GM19438 (cell line): Measurements from ENCODE around the gene ACP1.

Experiments used
- ATAC-seq: cut with Tn5 transposase; IDR thresholded peaks from one replicate; pipeline ENCODE4 v1.9.1; 2021; ENCODE audit warnings: low read depth; ENCODE audit not compliant: unreplicated experiment

The ACP1 gene

DNA sequence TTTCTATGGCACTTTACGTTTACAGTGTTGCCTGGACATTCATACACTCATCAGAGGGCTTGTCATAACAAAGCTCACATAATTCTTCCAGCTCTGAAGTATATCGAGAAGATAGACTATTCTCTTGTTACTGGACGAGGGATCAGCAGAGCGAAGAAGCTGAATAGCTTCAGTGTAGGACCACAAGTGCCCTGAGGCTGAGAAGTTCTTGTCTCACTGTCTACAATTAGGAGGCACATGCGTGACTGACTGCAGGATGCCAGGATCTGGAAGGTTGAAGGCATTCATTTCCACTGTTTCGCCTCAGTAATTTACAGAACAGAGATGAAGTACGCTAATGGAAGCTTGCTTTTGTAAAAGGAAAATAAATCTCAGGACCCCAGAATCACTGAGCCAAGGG, 10.5 kb upstream of the ACP1 start:
- ATAC-seq = no peak

DNA sequence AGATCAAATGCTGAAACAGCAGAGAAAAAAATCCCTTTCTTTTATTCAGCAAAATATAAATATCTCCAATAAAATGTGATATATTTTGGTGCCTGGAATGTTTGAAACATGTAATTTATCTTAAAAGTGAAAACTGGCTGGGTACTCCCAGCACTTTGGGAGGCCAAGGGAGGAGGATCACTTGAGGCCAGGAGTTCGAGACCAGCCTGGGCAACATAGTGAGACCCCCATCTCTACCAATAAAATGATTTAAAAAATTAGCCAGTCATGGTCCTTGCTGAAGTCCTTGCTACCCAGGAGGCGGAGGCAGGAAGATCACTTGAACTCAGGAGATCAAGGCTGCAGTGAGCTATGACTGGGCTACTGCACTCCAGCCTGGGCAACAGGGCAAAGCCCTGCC, 9.6 kb upstream of the ACP1 start:
- ATAC-seq = no peak

DNA sequence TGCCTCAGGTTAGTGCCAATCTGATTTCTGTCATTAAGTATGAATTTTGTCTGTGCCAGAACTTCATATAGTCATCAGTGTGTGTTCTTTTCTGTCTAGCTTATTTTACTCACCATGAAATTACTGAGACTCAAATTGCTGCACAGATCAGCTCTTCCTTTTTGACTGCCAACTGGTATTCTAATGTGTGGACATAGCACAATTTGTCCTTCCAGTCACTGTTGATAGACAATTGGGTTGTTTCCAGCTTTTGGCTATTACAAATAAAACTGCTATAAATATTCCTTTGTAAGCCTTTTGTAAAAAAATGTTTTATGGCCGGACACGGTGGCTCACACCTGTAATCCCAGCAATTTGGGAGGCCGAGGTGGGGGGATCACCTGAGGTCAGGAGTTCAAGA, 8.7 kb upstream of the ACP1 start:
- no peak for ATAC-seq

DNA sequence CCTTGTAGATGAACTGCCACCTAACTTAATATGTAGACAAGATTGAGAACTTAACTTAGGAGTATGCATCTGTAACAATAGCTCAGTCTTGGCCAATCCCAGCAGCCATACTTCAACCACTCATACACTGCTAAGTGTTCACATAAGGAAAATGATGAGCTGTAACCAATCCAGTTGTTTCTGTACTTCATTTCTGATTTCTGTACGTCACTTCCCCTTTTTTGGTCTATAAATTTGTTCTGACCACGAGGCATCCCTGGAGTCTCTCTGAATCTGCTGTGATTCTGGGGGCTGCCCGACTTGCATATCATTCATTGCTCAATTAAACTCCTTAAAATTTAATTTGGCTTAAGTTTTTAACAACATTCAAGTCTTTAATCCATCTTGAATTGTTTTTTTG, 7.3 kb upstream of the ACP1 start:
- no peak for ATAC-seq

DNA sequence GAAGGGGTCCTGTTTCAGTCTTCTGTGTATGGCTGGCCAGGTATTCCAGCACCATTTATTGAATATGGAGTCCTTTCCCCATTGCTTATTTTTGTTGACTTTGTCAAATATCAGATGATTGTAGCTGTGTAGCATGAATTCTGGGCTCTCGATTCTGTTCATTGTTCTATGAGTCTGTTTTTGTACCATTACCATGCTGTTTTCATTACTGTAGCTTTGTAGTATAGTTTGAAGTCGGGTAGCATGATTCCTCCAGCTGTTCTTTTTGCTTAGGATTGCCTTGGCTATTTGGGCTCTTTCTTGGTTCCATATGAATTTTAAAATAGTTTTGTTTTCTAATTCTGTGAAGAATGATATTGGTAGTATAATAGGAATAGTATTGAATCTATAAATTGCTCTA, 6.9 kb upstream of the ACP1 start:
- no peak for ATAC-seq

DNA sequence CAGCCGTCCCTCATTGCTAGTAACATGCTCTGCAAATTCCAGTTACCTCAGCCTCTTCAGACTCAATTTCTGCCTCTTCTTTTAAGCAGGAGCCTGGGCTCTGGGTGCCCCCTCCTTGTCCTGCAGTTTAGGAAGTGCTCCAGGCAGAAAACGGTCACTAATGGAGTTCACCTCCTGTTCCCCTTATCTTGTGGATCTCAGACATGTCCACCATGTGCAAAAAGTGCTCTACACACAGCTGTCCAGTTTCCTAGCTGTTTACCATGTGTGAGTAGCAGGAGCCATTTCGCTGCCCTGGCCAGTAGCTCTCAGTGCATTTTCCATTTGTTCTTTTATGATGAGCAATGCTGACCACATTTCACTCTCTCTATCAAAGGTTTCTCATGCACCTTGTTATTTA, 5.8 kb upstream of the ACP1 start:
- ATAC-seq = no peak

DNA sequence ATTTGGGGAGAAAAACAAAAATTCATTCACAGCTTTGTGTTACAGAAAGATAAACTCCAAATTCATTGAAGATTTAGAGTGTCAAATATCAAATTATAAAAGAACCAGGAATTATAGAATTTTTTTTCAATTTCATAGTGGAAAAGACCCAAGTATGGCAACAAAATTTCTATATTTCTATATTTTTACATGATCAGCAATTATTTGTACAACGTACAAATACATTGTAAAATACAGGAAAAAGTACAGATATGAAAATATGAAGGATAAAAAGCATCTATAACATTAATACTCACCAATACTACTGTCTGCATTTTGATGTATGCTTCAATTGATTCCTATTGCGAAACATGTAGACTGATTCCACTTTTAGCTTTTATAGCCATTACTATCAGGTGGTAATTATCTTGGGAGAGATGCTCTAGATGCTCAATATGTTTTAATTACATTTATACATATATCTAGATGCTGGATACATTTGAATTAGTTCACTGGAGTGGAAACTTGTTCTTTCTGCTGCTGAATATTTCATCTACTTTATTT, 4.9 kb upstream of the ACP1 start:
- ATAC-seq = no peak

DNA sequence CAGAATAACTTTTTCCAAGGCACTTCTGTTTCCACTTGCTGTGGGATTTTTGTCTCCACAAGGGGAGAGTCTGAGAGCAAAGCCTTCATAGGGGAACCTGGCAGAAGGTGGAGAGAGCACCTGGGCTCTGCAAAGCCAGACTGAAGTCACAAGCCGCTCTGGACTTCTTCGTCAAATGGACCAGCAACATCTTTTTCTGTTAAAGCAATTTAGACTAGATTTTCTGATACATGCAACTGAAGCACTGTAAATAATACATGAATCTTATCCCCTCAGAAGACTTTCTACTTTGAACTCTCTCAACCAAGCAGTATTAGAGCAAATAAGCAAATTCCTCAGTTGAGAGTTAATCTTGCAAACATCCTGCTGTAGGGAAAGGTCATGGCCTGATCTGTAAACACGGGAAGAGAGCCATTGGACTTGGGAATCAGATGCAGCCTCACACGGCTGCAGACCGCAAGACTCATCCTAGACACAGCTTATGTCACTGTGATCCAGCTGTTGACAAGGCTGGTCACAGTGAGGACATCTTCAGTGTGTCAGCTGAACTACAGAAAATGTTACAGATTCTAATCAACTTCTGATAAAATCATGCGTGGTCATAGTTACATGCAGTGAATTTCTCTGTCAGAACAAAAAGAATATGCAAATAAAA, 4.1 kb upstream of the ACP1 start:
- no peak for ATAC-seq

DNA sequence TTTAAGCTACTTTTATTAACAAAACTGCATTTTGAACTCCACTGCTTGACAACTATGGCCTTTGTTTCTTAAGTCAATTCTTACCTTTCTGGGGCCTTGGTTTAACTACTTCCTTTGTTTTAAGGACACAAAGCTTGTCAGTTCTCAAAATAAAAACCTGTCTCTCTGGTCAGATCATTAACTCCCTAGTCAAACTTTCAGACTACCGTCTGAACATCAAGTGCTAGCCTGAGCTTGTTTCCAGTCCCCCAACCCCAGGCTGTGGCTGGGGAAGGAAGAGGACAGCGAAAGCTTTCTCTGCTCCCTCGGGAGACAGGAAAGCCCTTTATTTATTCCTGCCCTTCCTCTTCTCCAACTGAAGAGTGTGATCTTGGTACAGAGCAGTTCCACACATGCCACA, 2.6 kb upstream of the ACP1 start:
- no peak for ATAC-seq

DNA sequence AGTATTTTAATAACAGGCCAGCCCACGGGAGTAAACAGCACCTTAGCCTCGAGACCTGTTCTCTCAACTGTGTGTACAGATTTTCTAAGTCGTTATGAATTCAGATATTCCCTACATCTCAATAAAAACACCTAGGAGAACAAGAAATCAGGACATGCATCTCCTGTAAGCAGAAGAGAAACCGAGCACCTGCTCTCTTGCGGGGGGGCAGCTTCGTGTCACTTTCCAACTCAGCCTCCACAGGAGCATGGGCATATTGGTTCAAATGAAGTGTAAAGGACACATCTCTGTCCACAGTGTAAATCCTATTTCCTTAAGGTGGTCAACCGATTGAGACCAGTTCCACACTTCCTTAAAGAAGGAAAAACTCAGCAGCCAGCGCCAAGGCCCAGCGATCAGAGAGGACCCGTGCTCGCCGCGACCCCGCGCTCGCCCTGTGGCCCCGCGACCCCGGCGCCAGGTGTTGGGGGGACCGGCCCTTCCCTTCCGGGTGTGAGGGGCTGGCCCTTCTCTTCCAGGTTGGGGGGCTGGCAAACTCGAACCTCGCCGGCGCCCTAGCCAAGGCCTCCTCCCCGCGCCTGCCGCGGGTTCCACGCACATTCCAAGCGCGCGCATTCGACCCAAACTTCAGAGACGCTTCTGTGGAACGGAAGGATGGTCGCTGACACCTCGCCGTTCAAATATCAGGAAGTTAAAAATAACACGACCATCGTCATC, 1.6 kb upstream of the ACP1 start:
- no peak for ATAC-seq

DNA sequence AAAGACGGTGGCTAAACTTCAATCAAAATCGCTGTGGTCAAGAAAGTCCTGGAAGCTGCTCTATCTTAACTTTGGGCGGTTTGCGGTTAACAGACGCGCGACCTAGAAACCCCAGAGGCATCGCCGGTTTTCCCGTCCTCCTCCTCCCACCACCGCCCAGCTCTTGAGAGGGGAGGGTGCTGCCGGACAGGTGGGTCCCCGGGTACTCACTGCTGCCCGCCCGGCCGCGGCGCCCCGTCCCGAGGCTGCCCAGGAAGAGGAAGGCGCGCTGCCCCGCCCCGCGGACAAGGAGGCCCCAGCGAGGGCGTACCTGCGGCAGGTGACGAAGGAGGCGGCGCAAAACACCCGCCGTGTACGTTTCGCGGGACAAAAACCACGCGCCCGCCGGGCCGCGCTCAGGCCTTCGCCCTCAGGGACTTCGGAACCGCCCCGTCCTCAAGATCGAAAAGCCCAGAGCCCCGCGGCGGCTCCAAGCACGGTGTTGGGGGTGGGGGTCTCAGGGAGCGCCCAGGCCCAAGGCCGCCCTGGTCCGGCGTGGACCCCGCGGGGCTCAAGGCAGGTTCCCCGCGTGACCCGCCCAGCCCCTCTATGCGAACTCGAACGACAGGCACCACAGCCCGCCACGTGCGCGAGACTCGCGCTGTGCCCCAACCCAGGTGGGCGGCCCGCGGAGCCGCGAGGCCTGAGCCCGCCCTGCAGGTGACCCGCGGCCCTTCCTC, 814 bp upstream of the ACP1 start, which contains the start of gene SH3YL1:
SH3YL1 (minus strand) TSS at position 259 of the 719 bp plus-strand sequence; CDS start at position 211, 48 bp downstream.
- ATAC-seq = peak; percentile 37

DNA sequence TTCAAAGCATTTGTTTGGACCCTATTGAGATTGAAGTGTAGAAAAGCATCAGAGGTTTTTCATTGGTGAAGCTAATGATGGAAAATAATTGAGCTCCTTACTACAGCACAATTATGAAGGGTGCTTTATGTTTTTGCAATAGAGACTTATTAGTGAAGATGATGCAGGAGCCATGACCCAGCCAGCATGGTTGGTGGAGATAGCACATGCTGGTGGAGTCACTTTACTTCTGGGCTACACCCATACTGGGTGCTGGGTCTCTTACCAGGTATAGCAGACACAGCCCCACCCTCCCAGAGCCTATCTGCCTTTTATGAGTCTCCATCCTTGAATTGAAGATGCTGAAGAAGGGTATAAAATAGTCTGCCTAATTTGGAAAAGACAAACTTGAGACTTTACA, 3.6 kb downstream of the ACP1 start:
- no peak for ATAC-seq

DNA sequence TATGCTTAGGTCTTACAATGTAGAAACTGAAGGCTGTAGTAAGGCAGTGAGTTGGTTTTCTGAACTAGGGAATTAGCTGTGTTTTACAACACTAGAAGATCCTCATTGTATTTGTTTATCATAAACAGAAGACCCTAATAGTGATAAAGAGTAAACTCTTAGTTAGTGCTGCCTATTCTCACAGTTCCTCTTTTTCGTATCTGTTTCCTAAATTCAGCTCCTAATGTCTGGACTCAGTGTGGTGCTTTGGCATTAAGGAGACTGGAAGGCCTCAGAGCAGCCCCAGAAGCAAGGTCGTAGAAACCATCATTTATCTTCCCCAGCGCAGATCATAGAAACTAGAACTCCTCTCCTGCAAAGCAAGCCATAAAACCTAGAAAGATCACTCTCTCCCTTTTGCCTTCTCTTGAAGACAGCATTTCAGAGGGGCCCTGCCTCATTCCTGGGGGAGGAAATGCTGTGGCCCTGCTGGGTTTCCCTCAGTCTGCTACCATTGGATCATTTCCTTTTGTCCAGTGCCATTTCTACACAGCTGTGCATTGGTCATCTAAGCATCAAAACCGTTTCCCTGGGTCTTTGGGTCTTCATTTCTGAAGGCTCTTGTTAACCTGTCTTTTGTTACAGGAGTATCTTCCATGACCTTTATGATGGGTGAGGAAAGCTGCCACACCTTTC, 4.7 kb downstream of the ACP1 start:
- ATAC-seq = no peak

DNA sequence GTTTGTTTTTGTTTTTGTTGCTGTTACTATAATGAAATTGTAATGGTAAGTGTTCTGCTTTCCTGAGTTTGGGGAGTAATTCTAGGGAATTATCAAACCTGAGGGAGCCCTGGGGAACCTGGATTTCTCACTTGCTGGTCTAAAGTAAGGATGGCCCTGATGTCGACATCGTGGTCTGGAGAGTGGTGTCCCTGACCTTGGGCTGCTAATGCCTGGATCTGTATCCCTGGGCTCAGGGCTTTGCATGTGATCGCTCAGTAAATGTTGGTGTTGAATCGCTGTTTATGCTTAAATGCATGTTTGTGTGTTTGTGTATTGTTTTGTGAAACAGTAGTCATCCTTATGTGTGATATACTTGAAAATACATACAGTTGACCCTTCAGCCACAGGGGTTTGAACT, 6.1 kb downstream of the ACP1 start:
- no peak for ATAC-seq

DNA sequence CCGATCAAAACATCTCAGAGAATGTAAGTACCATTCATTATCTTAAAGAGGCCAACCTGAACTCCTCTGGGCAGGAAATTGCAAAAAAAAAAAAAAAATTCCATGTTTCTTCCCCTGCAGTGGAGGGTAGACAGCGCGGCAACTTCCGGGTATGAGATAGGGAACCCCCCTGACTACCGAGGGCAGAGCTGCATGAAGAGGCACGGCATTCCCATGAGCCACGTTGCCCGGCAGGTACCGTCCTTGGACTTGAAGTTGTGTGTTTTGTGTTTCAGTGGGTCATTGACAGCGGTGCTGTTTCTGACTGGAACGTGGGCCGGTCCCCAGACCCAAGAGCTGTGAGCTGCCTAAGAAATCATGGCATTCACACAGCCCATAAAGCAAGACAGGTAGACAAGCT, 7.2 kb downstream of the ACP1 start:
- ATAC-seq = no peak

DNA sequence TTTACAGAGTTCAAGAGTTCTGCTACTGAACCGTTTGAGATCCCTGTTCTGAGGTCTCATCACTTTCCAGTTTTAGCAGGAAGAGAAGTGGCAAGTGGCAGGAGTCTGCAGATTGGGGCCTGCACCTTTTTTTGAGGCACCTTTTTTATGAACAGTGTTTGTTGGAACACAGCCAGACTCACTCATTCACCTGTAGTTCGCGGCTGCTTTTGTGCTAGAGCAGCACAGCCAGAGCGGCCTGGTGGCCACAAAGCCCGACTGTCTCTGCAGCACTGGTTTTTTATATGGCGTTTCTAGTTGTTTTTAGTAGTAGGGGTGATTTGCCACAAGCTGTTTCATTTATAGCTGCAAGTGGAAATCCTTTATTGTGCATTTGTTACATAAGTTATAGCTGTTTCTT, 8.6 kb downstream of the ACP1 start:
- ATAC-seq = no peak

DNA sequence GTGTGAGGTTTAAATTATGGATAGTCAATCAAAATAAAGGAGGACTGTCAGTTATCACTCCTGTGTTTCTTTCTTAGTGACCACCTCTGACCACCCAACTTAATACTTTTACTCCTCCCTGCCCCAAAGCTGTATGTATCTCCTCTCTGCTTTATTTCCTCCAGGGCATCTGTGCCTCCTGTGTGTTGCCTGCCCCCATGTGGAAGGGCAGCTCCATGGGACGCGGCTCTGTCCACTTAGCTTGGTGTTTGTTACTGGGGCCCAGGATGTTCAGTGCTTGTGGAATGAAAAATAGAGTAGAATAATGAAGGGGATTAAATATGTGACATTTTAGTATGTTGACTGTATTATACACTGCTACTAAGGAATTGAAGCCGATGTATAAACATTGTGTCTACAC, 9.8 kb downstream of the ACP1 start:
- no peak for ATAC-seq

DNA sequence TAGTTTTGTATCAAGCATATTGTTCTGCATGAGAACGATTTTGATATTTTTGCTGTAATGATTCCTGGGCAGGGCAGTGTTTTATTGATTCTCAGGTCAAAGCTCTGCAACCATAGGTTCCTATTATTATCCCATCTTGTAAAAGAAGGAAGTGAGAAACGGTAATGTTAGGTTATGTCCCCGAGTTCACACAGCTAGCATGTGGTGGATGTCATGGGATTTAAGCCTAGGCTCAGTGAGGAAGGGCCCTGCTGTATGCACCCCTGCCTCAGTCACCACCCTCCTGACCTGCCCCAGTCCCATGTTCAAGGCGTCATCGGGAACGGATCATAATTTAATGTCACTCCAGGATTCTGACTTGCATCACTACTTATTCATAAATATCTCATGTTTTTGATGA, 10.7 kb downstream of the ACP1 start:
- peak; percentile 94 for ATAC-seq

DNA sequence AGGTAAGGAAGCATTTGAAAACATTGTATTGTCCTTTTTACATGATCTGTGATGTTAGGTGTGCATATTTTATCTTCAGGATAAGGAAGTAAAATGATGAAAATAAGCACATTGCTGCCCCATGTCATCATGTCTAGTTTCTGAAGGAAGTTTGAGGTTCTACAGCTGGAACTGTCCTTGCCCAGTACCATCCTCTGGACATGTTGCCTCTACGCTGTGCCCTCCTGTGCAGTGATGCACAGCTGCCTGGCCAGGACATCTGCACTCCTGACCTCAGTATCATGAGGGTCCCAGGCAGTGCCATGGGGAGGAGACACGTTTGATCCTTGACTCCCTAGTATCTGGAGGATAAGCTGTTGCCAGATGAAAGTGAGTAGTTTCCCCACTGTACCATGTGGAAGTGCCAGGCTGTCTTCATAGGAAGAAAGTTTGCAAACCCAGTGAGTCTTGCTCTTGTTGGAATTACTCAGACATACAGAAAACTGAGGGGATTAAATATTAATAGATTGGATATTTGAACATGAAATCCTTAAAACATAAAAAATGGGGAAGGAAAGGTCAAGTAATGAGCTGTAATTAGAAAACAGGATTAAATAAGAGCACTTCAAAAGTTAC, 13.7 kb downstream of the ACP1 start:
- no peak for ATAC-seq

DNA sequence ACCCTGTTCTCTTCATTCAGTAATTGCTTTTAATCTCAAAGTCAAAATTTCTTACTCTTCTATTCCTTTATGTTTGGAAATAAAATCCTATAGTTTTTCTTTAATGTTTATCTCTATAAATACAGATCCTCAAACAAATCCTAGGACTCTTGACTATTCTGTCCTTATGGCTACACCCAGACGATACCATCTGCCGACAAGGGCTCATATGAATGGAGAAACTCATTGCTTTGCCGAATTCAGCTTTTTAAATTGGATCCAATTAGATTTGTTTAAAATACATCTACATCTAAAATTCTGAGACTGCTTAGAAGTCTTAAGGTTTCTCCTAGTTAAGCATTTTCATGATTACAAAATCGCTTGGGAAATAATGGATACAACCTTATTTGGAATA, 14.2 kb downstream of the ACP1 start:
- ATAC-seq = no peak

DNA sequence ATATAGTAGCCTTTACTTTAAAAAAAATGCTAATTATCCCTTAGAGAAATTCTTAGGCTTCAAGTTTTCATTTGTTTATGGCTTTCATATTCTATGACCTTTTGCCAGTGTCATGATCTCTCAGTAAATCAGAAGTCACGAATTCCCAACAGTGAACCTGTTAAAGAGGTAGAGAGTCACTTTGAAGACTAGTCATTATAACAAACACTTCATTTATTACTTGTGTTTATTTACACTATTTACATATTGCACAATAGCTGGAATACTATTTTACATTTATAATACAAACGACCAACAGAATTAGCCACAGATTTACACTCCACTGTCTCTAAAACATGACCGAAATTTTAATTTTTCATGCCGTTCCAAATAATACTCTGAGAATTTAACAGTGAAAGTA, 14.6 kb downstream of the ACP1 start:
- no peak for ATAC-seq
